Esophagus muscularis mucosa (tissue), 4 donors: ENCODE data around the gene MACROD2. TPM values are rescaled to one million over a fixed set of nuclear protein-coding genes. Genes with fewer than 3 reads are reported as not detected.

ENCODE experiments used
- DNase-seq: peaks from one replicate; pipeline ENCODE4 v3.0.0-alpha.2; 2017; ENCODE audit errors: extremely low spot score
- H3K27ac ChIP-seq, 4 donors: fragments of 200-600 bp; sonication (generic); replicated peaks in 1 of 4; 1 replicate in 3 of 4; 2 replicates in 1 of 4; pipeline ENCODE4 v1.5.1; 2016 to 2019; ENCODE audit warnings: mild to moderate bottlenecking in 1 of 4
- H3K27me3 ChIP-seq, 4 donors: fragments of 200-600 bp; sonication (generic); one replicate each; pipeline versions ENCODE4 v1.5.1 to v1.6.0; 2016 to 2019
- H3K36me3 ChIP-seq, 4 donors: fragments of 200-600 bp; sonication (generic); one replicate each; pipeline ENCODE4 v1.5.1; 2016 to 2019
- H3K4me1 ChIP-seq, 4 donors: fragments of 200-600 bp; sonication (generic); one replicate each; pipeline ENCODE4 v1.5.1; 2016 to 2019
- H3K4me3 ChIP-seq, 4 donors: fragments of 200-600 bp; sonication (generic); 1 replicate in 2 of 4; 2 replicates in 2 of 4; pipeline ENCODE4 v1.5.1; 2016 to 2019; ENCODE audit warnings: mild to moderate bottlenecking in 4 of 4, moderate library complexity in 1 of 4
- H3K9me3 ChIP-seq, 4 donors: fragments of 200-600 bp; sonication (generic); 1 replicate in 3 of 4; 2 replicates in 1 of 4; pipeline ENCODE4 v1.5.1; 2016 to 2019
- CTCF ChIP-seq, 3 experiments: fragments of 200-600 bp in 2 of 3; fragments of 450-650 bp in 1 of 3; sonication (generic) in 2 of 3; IDR thresholded peaks; one replicate each; pipeline ENCODE4 v1.5.1; 2017 to 2019; ENCODE audit warnings: antibody characterized with exemption in 3 of 3, mild to moderate bottlenecking in 2 of 3, moderate library complexity in 1 of 3
- EP300 ChIP-seq: sonication (generic); formaldehyde crosslinking; IDR thresholded peaks from one replicate; pipeline ENCODE4 v1.6.1; 2017; ENCODE audit warnings: antibody characterized with exemption
- POLR2A ChIP-seq: fragments of 450-650 bp; IDR thresholded peaks from one replicate; pipeline ENCODE4 v1.6.1; 2017; ENCODE audit warnings: antibody characterized with exemption, moderate library complexity, mild to moderate bottlenecking, low read depth
- POLR2AphosphoS5 ChIP-seq, 2 donors: sonication (generic); formaldehyde crosslinking; IDR thresholded peaks; one replicate each; pipeline ENCODE4 v1.6.1; 2017; ENCODE audit warnings: antibody characterized with exemption in 2 of 2
- WGBS: methylation state at CpG from one replicate; pipeline ENCODE4 v1.1.5; 2018; 5-methylcytosine and 5-hydroxymethylcytosine counted together
- intact Hi-C: fragments of 100-400 bp; cut with DNase I; formaldehyde crosslinking; loops from one replicate; pipeline ENCODE4 v1.15.1; 2023
- total RNA-seq, 4 donors: library from RNA; depleted of rRNA; stranded (reverse); fragments of >200 nt; gene quantifications; one replicate each; pipeline versions ENCODE4 v1.1.0 to v1.2.1, GENCODE V29; 2016

MACROD2 gene
- total RNA-seq, 4 donors from 2014 or later, result 1.4 to 3.6 (median 2.6) TPM

DNA sequence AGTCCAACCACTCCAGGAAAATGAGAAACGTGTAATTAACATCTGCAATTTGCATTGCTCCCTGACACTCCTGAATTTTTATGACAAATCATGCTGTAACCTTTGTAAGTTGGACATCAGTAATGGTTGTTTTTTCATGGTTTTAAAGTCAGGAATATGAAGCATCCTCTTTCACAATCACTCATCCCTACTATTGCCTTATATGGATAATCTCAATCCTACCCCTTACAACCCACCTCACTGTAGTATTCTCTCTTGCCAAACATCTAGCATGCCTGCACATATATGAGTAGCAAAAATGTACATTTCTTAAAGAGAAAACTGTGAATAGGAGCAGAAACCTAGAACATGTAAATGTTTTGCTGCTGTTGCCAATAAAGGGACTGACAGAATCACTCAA is 1848.5 kb downstream of the MACROD2 start:
- H3K4me3 ChIP-seq, result no peak overlapping the region
- H3K27ac ChIP-seq, result no peak overlapping the region
- 56% methylated on average over 1 of the region's 1 CpG for WGBS
- intact Hi-C loops, result no loop called here
- no peak for DNase-seq
- H3K36me3 ChIP-seq, result no peaks in the 10 kb centered on the region
- H3K9me3 ChIP-seq, result no peaks in the 10 kb centered on the region
- H3K27me3 ChIP-seq, result no peaks in the 10 kb centered on the region
- no peaks in the 10 kb centered on the region for H3K4me1 ChIP-seq
- TF ChIP-seq POLR2A (no peak), EP300 (no peak)

- Histone ChIP-seq H3K27ac (no peak overlapping the region), H3K36me3 (no peaks in the 10 kb centered on the region), H3K4me3 (no peak overlapping the region), H3K9me3 (no peaks in the 10 kb centered on the region), H3K27me3 (no peaks in the 10 kb centered on the region), H3K4me1 (no peaks in the 10 kb centered on the region)
- 74% methylated on average over 8 of the region's 8 CpGs for WGBS
- no peak for DNase-seq
- no peak for TF ChIP-seq EP300
- TF ChIP-seq POLR2A, result no peak
- TF ChIP-seq CTCF (IDR thresholded peaks at IDR 0.05), result no peak
- TF ChIP-seq POLR2AphosphoS5 (IDR thresholded peaks at IDR 0.05), result no peak
- intact Hi-C loops, result no loop called here
Measured at GRCh38 chr20:15847196-15847784, 1852.0 kb downstream of the MACROD2 start.

- Histone ChIP-seq H3K4me1 (no peaks in the 10 kb centered on the region), H3K27me3 (no peaks in the 10 kb centered on the region), H3K36me3 (no peaks in the 10 kb centered on the region), H3K4me3 (no peak overlapping the region), H3K9me3 (no peaks in the 10 kb centered on the region), H3K27ac (no peak overlapping the region)
- WGBS, result 82% methylated on average over 3 of the region's 3 CpGs
- TF ChIP-seq POLR2A (no peak), POLR2AphosphoS5 (IDR thresholded peaks at IDR 0.05) (no peak)
- intact Hi-C loops, result no loop called here
- DNase-seq, result no peak
Measured at GRCh38 chr20:15848126-15848525, 1852.8 kb downstream of the MACROD2 start.

GRCh38 chr20:15848995-15849610 is 1853.8 kb downstream of the MACROD2 start:
- intact Hi-C loops, result no loop called here
- no peak overlapping the region for H3K4me3 ChIP-seq
- H3K27me3 ChIP-seq, result no peaks in the 10 kb centered on the region
- no peak for TF ChIP-seq CTCF (IDR thresholded peaks at IDR 0.05)
- no peak overlapping the region for H3K27ac ChIP-seq
- WGBS, result 82% methylated on average over 12 of the region's 12 CpGs
- no peaks in the 10 kb centered on the region for H3K36me3 ChIP-seq
- H3K4me1 ChIP-seq, result no peaks in the 10 kb centered on the region
- no peaks in the 10 kb centered on the region for H3K9me3 ChIP-seq
- DNase-seq, result no peak

- no peaks in the 10 kb centered on the region for H3K4me1 ChIP-seq
- intact Hi-C loops, result no loop called here
- H3K9me3 ChIP-seq, result no peaks in the 10 kb centered on the region
- H3K36me3 ChIP-seq, result no peaks in the 10 kb centered on the region
- TF ChIP-seq EP300 (no peak), POLR2A (no peak), POLR2AphosphoS5 (IDR thresholded peaks at IDR 0.05) (no peak), CTCF (IDR thresholded peaks at IDR 0.05) (no peak)
- WGBS, result 88% methylated on average over 8 of the region's 11 CpGs
- DNase-seq, result no peak
- H3K4me3 ChIP-seq, result no peak overlapping the region
- no peak overlapping the region for H3K27ac ChIP-seq
- H3K27me3 ChIP-seq, result no peaks in the 10 kb centered on the region
Measured at GRCh38 chr20:15851576-15852215, 1856.4 kb downstream of the MACROD2 start.
